Left lung (tissue), 10 donors: Measurements from ENCODE around the gene CTIF. TPM values are rescaled to one million over a fixed set of nuclear protein-coding genes. Genes with fewer than 3 reads are reported as not detected.

Experiments used
- ATAC-seq: fragments of 200-7000 bp; cut with Tn5 transposase; one replicate; pipeline ENCODE4 v1.9.1; 2020; ENCODE audit warnings: moderate library complexity
- DNase-seq, 4 donors: peaks; one replicate each; pipeline ENCODE4 v3.0.0-alpha.2; 2013 to 2020
- H3K27ac ChIP-seq, 2 donors: fragments of 200-600 bp; sonication (generic) in 1 of 2; one replicate each; pipeline versions ENCODE4 v1.5.0 to v1.8.0; 2020 to 2021
- H3K27me3 ChIP-seq, 2 donors: fragments of 200-600 bp; sonication (generic) in 1 of 2; one replicate each; pipeline versions ENCODE4 v1.5.0 to v1.8.0; 2020 to 2021
- H3K36me3 ChIP-seq, 2 donors: fragments of 200-600 bp; sonication (generic) in 1 of 2; one replicate each; pipeline versions ENCODE4 v1.5.0 to v1.8.0; 2020 to 2021
- H3K4me1 ChIP-seq, 2 donors: fragments of 200-600 bp; one replicate each; pipeline ENCODE4 v1.8.0; 2021
- H3K4me3 ChIP-seq, 2 donors: fragments of 200-600 bp; sonication (generic) in 1 of 2; one replicate each; pipeline versions ENCODE4 v1.5.0 to v1.8.0; 2020 to 2021; ENCODE audit warnings: mild to moderate bottlenecking in 1 of 2
- H3K9me3 ChIP-seq, 2 donors: fragments of 200-600 bp; sonication (generic) in 1 of 2; one replicate each; pipeline versions ENCODE4 v1.5.0 to v1.8.0; 2020 to 2021
- CTCF ChIP-seq, 2 donors: fragments of 200-600 bp; sonication (generic) in 1 of 2; IDR thresholded peaks; one replicate each; pipeline versions ENCODE4 v1.5.0 to v1.8.0; 2021; ENCODE audit warnings: antibody characterized with exemption in 2 of 2
- intact Hi-C, 2 donors: fragments of 100-400 bp; cut with DNase I; formaldehyde crosslinking; loops; one replicate each; pipeline versions ENCODE4 v1.11.2 to v1.14.2; 2022
- polyA plus RNA-seq, 6 donors: library from polyadenylated mRNA; unstranded; fragments of 120-200 nt; gene quantifications; one replicate each; pipeline ENCODE4 v1.2.1, GENCODE V29; 2013; ENCODE audit not compliant: insufficient read length in 6 of 6
- total RNA-seq, 2 donors: library from RNA; stranded (reverse); fragmentation: NEBNext Ultra II Directional; extraction: Animal tissue kit (Norgen Biotek cat#: 25700); gene quantifications; one replicate each; pipeline ENCODE4 v1.2.1, GENCODE V29; 2021
- donor health status: DM: no; HTN: yes; CAD: no.
- donor health status: DM: no; HTN: no; CAD: no.

The CTIF gene
- total and polyA plus RNA-seq, 8 donors = 24.9 to 46.1 (median 34.9) TPM

- Histone ChIP-seq H3K4me1 (peaks cover 0 to 18% of the 10 kb centered on the region in 2 donors), H3K4me3 (no peak overlapping the region), H3K27me3 (no peaks in the 10 kb centered on the region), H3K36me3 (no peaks in the 10 kb centered on the region), H3K27ac (no peak overlapping the region), H3K9me3 (no peaks in the 10 kb centered on the region)
- no peak for ATAC-seq
- intact Hi-C loops = no loop called here
- DNase-seq = no peak
- TF ChIP-seq CTCF (IDR thresholded peaks at IDR 0.05) = no peak
Measured at GRCh38 chr18:48656582-48656981, 117.8 kb downstream of the CTIF start.

GRCh38 chr18:48657447-48658120 lies 118.8 kb downstream of the CTIF start:
- Histone ChIP-seq H3K27me3 (no peaks in the 10 kb centered on the region), H3K4me1 (peaks cover 0 to 28% of the 10 kb centered on the region in 2 donors), H3K9me3 (no peaks in the 10 kb centered on the region), H3K4me3 (no peak overlapping the region), H3K36me3 (no peaks in the 10 kb centered on the region), H3K27ac (no peak overlapping the region)
- intact Hi-C loops = no loop called here
- DNase-seq (no peak), ATAC-seq (no peak)
- no peak for TF ChIP-seq CTCF (IDR thresholded peaks at IDR 0.05)

- DNase-seq = no peak
- no peak overlapping the region for H3K27ac ChIP-seq
- intact Hi-C loops = no loop called here
- no peaks in the 10 kb centered on the region for H3K27me3 ChIP-seq
- peaks cover 0 to 38% of the 10 kb centered on the region in 2 donors for H3K4me1 ChIP-seq
- H3K9me3 ChIP-seq = no peaks in the 10 kb centered on the region
- H3K36me3 ChIP-seq = no peaks in the 10 kb centered on the region
- no peak for ATAC-seq
- no peak for TF ChIP-seq CTCF (IDR thresholded peaks at IDR 0.05)
- H3K4me3 ChIP-seq = no peak overlapping the region
Measured at GRCh38 chr18:48658721-48659120, 119.9 kb downstream of the CTIF start.

GRCh38 chr18:48659188-48660009 lies 120.6 kb downstream of the CTIF start:
- H3K9me3 ChIP-seq = no peaks in the 10 kb centered on the region
- no peaks in the 10 kb centered on the region for H3K27me3 ChIP-seq
- H3K4me3 ChIP-seq = no peak overlapping the region
- H3K27ac ChIP-seq = no peak overlapping the region
- intact Hi-C loops = loop anchor here in 1 of 2 donors (5.0 kb wide), 1 partner anchor 182 kb away; no protein-coding TSS in a partner anchor
- DNase-seq (no peak), ATAC-seq (no peak)
- no peaks in the 10 kb centered on the region for H3K36me3 ChIP-seq
- peaks cover 0 to 45% of the 10 kb centered on the region in 2 donors for H3K4me1 ChIP-seq
- TF ChIP-seq CTCF (IDR thresholded peaks at IDR 0.05) = no peak
